HepG2 (cell line): ENCODE measurements around the gene TOP2A. TPM values are rescaled to one million over a fixed set of nuclear protein-coding genes. Genes with fewer than 3 reads are reported as not detected.

Experiments
- CTCF ChIP-seq: sonication (generic); formaldehyde crosslinking; IDR thresholded peaks from 2 replicates; pipeline ENCODE4 v1.5.0; 2020; ENCODE audit warnings: mild to moderate bottlenecking, missing genetic modification reagents, moderate library complexity
- NCOA2 ChIP-seq: sonication (generic); formaldehyde crosslinking; IDR thresholded peaks from 2 replicates; pipeline ENCODE4 v1.8.0; 2022; ENCODE audit warnings: inconsistent platforms
- SMC3 ChIP-seq: IDR thresholded peaks from 2 replicates; pipeline ENCODE4 v1.6.1; 2011; ENCODE audit warnings: low read length, improper control_type of control experiment
- ZNF263 ChIP-seq: sonication (generic); formaldehyde crosslinking; IDR thresholded peaks from 2 replicates; pipeline ENCODE4 v1.4.0; 2020; ENCODE audit warnings: missing genetic modification reagents
- ZNF572 ChIP-seq: sonication (generic); formaldehyde crosslinking; IDR thresholded peaks from 2 replicates; pipeline ENCODE4 v1.5.1; 2020; ENCODE audit warnings: mild to moderate bottlenecking, missing genetic modification reagents
- ZNF704 ChIP-seq: sonication (generic); formaldehyde crosslinking; IDR thresholded peaks from 2 replicates; pipeline ENCODE4 v1.8.1; 2023; ENCODE audit warnings: mild to moderate bottlenecking, inconsistent platforms, moderate library complexity, missing genetic modification reagents, borderline replicate concordance
- polyA plus RNA-seq, 8 experiments: library from polyadenylated mRNA; depleted of rRNA in 3 of 8; stranded (reverse) in 7 of 8; unstranded in 1 of 8; fragments of >200 nt; fragmentation: Illumina TruSeq in 4 of 8; extraction: Trizol in 4 of 8; gene quantifications; 2 replicates each; pipeline versions ENCODE4 v1.2.1 to v1.2.3, GENCODE V29; 2011 to 2016; ENCODE audit warnings: low read depth in 4 of 8, missing spikeins in 1 of 8, mixed read lengths in 1 of 8; ENCODE audit not compliant: insufficient read depth in 1 of 8
- total RNA-seq, 5 experiments: library from RNA; depleted of rRNA; stranded (reverse); fragments of >200 nt; fragmentation: Illumina TruSeq; extraction: Trizol; gene quantifications; 2 replicates each; pipeline ENCODE4 v1.2.3, GENCODE V29; 2016; ENCODE audit warnings: low read depth in 1 of 5
- TF ChIP-seq, protein P1 (sequence below), 2 experiments: sonication (generic) in 1 of 2; formaldehyde crosslinking in 1 of 2; IDR thresholded peaks; 2 replicates each; pipeline versions ENCODE4 v1.4.0 to v1.6.1; 2016 to 2020; ENCODE audit warnings: borderline replicate concordance in 1 of 2, low read depth in 1 of 2, mild to moderate bottlenecking in 1 of 2, missing genetic modification reagents in 1 of 2

The TOP2A gene
- total and polyA plus RNA-seq, 2 of the 13 experiments (the other 11 are each of a cell fraction or from before 2014, with no cell fraction given), result 108 to 327 TPM

DNA sequence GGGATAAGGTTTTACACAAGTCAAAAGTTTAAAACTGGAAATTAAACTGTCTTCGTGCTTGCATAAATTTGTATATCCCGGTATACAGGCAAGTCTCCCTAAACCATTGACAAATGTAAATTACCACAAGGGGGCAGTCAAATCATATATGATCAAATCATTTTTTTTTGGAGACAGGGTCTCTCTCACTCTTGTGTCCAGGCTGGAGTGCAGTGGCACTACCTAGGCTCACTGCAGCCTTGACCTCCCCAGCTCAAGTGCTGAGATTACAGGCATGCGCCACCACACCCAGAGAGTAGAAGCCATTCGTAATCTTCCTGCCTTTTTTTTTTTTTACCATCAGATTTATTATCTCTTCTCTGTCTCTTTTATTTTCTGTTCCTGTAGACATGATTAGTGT, 18.5 kb downstream of the TOP2A start (continued):
- TF ChIP-seq, protein P1, sequence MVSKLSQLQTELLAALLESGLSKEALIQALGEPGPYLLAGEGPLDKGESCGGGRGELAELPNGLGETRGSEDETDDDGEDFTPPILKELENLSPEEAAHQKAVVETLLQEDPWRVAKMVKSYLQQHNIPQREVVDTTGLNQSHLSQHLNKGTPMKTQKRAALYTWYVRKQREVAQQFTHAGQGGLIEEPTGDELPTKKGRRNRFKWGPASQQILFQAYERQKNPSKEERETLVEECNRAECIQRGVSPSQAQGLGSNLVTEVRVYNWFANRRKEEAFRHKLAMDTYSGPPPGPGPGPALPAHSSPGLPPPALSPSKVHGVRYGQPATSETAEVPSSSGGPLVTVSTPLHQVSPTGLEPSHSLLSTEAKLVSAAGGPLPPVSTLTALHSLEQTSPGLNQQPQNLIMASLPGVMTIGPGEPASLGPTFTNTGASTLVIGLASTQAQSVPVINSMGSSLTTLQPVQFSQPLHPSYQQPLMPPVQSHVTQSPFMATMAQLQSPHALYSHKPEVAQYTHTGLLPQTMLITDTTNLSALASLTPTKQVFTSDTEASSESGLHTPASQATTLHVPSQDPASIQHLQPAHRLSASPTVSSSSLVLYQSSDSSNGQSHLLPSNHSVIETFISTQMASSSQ (IDR thresholded peaks at IDR 0.05; ENCODE audit: low read depth), result no peak
- TF ChIP-seq, protein P1 (CRISPR knock-in tag; IDR thresholded peaks at IDR 0.05; ENCODE audit: borderline replicate concordance), result no peak
- TF ChIP-seq ZNF704 (CRISPR knock-in tag), result no peak
- peak; percentile 51 for TF ChIP-seq CTCF
- TF ChIP-seq NCOA2 (CRISPR knock-in tag), result no peak
- peak; percentile 67 for TF ChIP-seq SMC3
- TF ChIP-seq ZNF572, result no peak
- TF ChIP-seq ZNF263 (CRISPR knock-in tag), result no peak
